Ectodermal cell (in vitro differentiated cells): ENCODE results near the gene HDX.
"Not testable (repeated sequence)": the region's sequence is repeated elsewhere in the genome, so short reads cannot be mapped to it uniquely, and the experiment has no call there.

Source experiments
- H3K27ac ChIP-seq: 2 replicates; pipeline ENCODE4 v1.7.0; 2013; ENCODE audit warnings: mild to moderate bottlenecking, low read depth, low read length; ENCODE audit not compliant: insufficient read depth, poor library complexity, severe bottlenecking
- H3K27me3 ChIP-seq: 2 replicates; pipeline ENCODE4 v1.7.0; 2013; ENCODE audit warnings: mild to moderate bottlenecking, low read length; ENCODE audit not compliant: insufficient read depth, control insufficient read depth, poor library complexity, severe bottlenecking
- H3K36me3 ChIP-seq: one replicate; pipeline ENCODE4 v1.7.0; 2013; ENCODE audit warnings: low read length; ENCODE audit not compliant: control insufficient read depth, insufficient read depth
- H3K4me1 ChIP-seq: one replicate; pipeline ENCODE4 v1.7.0; 2013; ENCODE audit warnings: low read length; ENCODE audit not compliant: control insufficient read depth, insufficient read depth
- H3K4me3 ChIP-seq: 2 replicates; pipeline ENCODE4 v1.7.0; 2013; ENCODE audit warnings: low read depth, low read length, control low read depth; ENCODE audit not compliant: insufficient read depth
- H3K9me3 ChIP-seq: 2 replicates; pipeline ENCODE4 v1.7.0; 2013; ENCODE audit warnings: mild to moderate bottlenecking, low read length, moderate library complexity; ENCODE audit not compliant: control insufficient read depth
- WGBS, 2 experiments: methylation state at CpG; one replicate each; pipeline ENCODE4 v1.1.7; 2013; ENCODE audit warnings: missing lambda C conversion rate in 2 of 2; 5-methylcytosine and 5-hydroxymethylcytosine counted together

HDX gene

DNA sequence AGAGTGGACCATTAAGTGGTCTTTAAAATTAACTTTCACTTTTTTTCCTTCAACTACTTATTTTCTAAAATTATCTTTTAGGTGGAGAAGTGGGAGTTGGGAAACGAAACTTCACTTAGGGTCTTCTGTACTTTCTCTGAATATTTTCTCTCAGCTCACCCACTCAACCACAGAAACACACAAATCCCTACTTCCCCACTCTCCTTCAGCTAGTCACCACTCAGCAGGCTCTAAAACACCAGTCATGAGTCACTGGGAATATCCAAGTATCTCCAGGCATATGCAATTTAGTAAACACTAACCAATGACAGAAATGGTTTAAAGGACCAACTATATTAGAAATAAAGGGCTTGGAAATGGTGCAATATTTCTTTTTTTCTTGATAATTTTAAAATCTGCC, 161.3 kb downstream of the HDX start:
- no peak overlapping the region for H3K4me3 ChIP-seq
- no peaks in the 10 kb centered on the region for H3K27me3 ChIP-seq
- WGBS, 2 experiments = 80% methylated on average over 1 of the region's 1 CpG; no CpG with 5 or more reads in 1 of the 2 experiments
- no peaks in the 10 kb centered on the region for H3K9me3 ChIP-seq
- H3K4me1 ChIP-seq = no peaks in the 10 kb centered on the region
- no peak overlapping the region for H3K27ac ChIP-seq
- H3K36me3 ChIP-seq = no peaks in the 10 kb centered on the region

GRCh38 chrX:84339507-84340364, 162.5 kb downstream of the HDX start:
- H3K27me3 ChIP-seq = no peaks in the 10 kb centered on the region
- no peaks in the 10 kb centered on the region for H3K36me3 ChIP-seq
- 69% methylated on average over 2 of the region's 4 CpGs; no CpG with 5 or more reads in 1 of the 2 experiments for WGBS, 2 experiments

GRCh38 chrX:84336646-84337045, 165.6 kb downstream of the HDX start:
- no peaks in the 10 kb centered on the region for H3K9me3 ChIP-seq
- 100% methylated on average over 1 to 2 of the region's 3 CpGs for WGBS, 2 experiments
- H3K27me3 ChIP-seq = no peaks in the 10 kb centered on the region
- H3K27ac ChIP-seq = no peak overlapping the region
- H3K4me3 ChIP-seq = no peak overlapping the region
- no peaks in the 10 kb centered on the region for H3K36me3 ChIP-seq
- H3K4me1 ChIP-seq = no peaks in the 10 kb centered on the region

More at GRCh38 chrX:84339507-84340364, 162.5 kb downstream of the HDX start:
- no peaks in the 10 kb centered on the region for H3K4me1 ChIP-seq
- H3K4me3 ChIP-seq = no peak overlapping the region
- no peak overlapping the region for H3K27ac ChIP-seq
- no peaks in the 10 kb centered on the region for H3K9me3 ChIP-seq

DNA sequence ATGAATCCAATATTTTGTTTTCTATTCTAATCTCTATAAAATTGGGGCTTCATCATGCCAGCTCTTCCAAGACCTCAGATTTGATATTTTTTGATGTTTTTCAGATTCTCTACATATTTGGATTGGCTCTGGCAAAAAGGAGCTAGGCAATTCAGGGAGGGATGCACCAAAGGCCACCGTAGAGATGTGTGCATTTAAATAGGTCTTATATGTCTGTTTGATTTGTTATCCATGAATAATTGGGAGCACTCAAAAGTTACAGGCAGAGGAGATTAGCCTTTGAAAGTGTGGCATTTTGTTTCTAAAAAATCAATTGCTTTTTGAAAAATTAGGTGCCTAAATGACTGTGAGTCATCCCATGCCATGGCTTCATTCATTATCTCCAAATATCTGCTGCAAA, 167.1 kb downstream of the HDX start:
- Histone ChIP-seq H3K27ac (no peak overlapping the region), H3K27me3 (no peaks in the 10 kb centered on the region), H3K4me1 (no peaks in the 10 kb centered on the region), H3K36me3 (no peaks in the 10 kb centered on the region), H3K9me3 (no peaks in the 10 kb centered on the region), H3K4me3 (no peak overlapping the region)
- WGBS, 2 experiments = 82 to 97% methylated on average over 1 of the region's 1 CpG

DNA sequence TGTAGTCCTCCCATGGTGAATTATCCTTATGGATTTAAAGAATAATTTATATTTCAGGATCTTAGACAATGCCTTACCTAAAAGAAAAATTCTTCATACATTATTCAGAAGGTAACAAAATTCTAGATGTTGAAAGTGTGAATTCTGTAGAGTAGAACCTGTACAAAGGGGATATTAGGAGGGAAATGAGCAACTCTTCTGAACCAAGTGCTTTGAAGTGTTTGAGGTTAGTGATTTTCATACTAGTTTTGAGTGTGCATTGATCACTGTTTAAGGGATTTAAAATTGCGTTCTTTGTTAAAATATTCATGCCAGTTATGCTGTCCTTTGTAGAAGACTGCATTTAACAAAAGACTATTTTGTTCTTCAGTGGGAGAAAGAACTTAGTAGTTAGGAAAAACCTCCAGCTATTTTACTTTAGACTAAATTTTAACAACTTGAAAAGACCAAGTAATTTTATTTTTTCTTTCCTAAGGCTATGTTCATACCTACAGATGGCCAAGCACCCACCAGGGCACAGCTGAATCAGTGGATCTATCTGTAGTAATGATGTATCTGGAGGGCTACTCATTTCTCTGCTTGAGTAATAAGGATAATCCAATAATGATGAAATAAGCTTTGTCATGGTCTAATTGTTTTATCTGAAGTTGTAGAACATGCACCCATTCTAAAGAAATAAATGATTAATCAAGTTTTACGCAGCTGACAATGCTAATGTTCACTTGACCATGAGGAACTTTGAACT, 180.0 kb downstream of the HDX start:
- H3K27me3 ChIP-seq = no peaks in the 10 kb centered on the region
- whole genome bisulfite sequencing, 2 experiments = 100% methylated on average over 2 of the region's 2 CpGs
- H3K36me3 ChIP-seq = no peaks in the 10 kb centered on the region
- no peaks in the 10 kb centered on the region for H3K4me1 ChIP-seq
- no peak overlapping the region for H3K27ac ChIP-seq
- no peaks in the 10 kb centered on the region for H3K9me3 ChIP-seq
- H3K4me3 ChIP-seq = no peak overlapping the region

DNA sequence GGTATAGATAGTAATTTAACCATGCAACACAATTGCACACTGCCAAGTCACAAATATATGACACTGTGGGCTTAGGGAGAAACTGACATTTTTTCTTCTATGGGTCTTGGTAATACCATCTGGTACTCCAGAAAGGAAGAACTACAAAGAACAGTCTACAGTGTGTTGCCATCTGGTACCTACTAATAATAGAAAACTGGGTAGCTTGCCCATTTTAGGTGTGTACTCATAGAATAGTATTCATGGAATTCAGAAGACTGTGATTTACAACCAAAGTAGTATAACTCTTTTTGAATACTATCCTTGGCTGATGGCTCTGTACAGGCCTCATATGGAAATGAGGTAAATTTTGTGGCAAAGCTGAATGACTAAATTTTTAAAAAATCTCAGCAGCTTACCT, 181.6 kb downstream of the HDX start:
- H3K36me3 ChIP-seq = no peaks in the 10 kb centered on the region

GRCh38 chrX:84320023-84320422, 182.2 kb downstream of the HDX start:
- no peaks in the 10 kb centered on the region for H3K36me3 ChIP-seq
- no peaks in the 10 kb centered on the region for H3K27me3 ChIP-seq
- whole genome bisulfite sequencing, 2 experiments = 98 to 100% methylated on average over 3 of the region's 3 CpGs
- H3K4me3 ChIP-seq = no peak overlapping the region
- no peaks in the 10 kb centered on the region for H3K4me1 ChIP-seq
- H3K9me3 ChIP-seq = no peaks in the 10 kb centered on the region
- no peak overlapping the region for H3K27ac ChIP-seq

More for the DNA sequence above, 181.6 kb downstream of the HDX start:
- Histone ChIP-seq H3K4me3 (no peak overlapping the region), H3K4me1 (no peaks in the 10 kb centered on the region), H3K27ac (no peak overlapping the region), H3K9me3 (no peaks in the 10 kb centered on the region), H3K27me3 (no peaks in the 10 kb centered on the region)

- Histone ChIP-seq H3K9me3 (no peaks in the 10 kb centered on the region), H3K4me1 (no peaks in the 10 kb centered on the region), H3K36me3 (no peaks in the 10 kb centered on the region), H3K4me3 (no peak overlapping the region), H3K27me3 (no peaks in the 10 kb centered on the region), H3K27ac (no peak overlapping the region)
- WGBS, 2 experiments = 17% methylated on average over 1 of the region's 1 CpG; no CpG with 5 or more reads in 1 of the 2 experiments
Observed at GRCh38 chrX:84318661-84319060, 183.6 kb downstream of the HDX start.

DNA sequence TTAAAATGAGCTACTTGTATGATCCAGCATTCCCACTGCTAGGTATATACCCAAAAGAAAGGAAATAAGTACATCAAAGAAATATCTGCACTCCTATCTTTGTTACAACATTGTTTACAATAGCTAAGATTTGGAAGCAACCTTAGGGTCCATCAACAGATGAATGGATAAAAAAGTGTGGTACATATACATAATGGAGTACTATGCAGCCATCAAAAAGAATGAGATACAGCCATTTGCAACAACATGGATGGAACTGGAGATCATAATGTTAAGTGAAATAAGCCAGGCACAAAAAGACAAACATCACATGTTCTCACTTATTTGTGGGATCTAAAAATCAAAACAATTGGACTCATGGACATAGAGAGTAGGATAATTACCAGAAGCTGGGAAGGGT, 186.3 kb downstream of the HDX start:
- not testable (repeated sequence) for H3K27me3 ChIP-seq, H3K4me3 ChIP-seq, H3K9me3 ChIP-seq, H3K27ac ChIP-seq, H3K36me3 ChIP-seq, H3K4me1 ChIP-seq
